Epithelial cell of proximal tubule (primary cell): ENCODE results near the gene MPIG6B. TPM values are rescaled to one million over a fixed set of nuclear protein-coding genes. Genes with fewer than 3 reads are reported as not detected.

Experiments
- DNase-seq: peaks from one replicate; pipeline ENCODE4 v3.0.0-alpha.2; 2011; ENCODE audit warnings: low read depth
- H3K4me3 ChIP-seq: 2 replicates; pipeline ENCODE4 v1.5.1; 2011; ENCODE audit warnings: low read depth, mild to moderate bottlenecking, low read length
- total RNA-seq: library from RNA; depleted of rRNA; stranded (reverse); fragments of >200 nt; gene quantifications from 2 replicates; pipeline ENCODE4 v1.2.3, GENCODE V29; 2015
- TF ChIP-seq, protein P1 (sequence below): conservative IDR thresholded peaks from 2 replicates; pipeline ENCODE4 v1.5.1; 2012; ENCODE audit warnings: low read depth, mild to moderate bottlenecking, low read length

Gene MPIG6B
- total RNA-seq, 1 donor from 2014 or later: not detected

DNA sequence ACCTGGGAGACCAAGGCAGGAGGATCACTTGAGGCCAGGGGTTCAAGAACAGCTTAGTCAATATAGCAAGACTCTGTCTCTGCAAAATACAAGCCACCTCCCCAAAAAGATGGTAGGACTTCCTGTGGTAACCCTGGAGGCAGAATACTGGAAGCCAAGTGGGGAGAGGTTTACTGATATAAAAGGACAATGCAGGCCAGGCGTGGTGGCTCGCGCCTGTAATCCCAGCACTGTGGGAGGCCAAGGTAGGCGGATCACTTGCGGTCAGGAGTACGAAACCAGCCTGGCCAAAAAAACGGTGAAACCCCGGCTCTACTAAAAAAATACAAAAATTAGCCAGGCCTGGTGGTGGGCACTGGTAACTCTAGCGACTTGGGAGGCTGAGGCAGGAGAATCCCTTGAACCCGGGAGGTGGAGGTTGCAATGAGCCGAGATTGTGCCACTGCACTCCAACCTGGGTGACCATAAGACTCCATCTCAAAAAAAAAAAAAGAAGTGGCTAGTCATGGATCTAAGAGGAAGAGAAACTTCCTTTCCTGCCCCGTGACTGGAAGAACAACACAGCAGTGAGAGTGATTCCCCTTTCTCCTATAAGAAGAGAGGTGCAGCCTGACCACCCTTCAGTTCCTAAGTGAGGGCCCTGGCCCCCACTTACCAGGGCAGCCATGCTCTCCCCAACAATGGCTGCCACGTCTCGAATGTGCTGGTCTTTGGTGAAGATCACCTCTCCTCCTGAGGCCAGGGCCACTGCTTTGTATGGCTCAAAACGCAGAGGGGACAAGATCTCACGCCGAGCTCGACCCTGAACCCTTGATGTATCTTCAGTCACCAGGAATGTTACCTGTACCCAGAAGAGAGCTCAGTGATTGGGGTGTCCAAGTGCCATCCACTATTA, 45.4 kb downstream of the MPIG6B start:
- TF ChIP-seq, protein P1, sequence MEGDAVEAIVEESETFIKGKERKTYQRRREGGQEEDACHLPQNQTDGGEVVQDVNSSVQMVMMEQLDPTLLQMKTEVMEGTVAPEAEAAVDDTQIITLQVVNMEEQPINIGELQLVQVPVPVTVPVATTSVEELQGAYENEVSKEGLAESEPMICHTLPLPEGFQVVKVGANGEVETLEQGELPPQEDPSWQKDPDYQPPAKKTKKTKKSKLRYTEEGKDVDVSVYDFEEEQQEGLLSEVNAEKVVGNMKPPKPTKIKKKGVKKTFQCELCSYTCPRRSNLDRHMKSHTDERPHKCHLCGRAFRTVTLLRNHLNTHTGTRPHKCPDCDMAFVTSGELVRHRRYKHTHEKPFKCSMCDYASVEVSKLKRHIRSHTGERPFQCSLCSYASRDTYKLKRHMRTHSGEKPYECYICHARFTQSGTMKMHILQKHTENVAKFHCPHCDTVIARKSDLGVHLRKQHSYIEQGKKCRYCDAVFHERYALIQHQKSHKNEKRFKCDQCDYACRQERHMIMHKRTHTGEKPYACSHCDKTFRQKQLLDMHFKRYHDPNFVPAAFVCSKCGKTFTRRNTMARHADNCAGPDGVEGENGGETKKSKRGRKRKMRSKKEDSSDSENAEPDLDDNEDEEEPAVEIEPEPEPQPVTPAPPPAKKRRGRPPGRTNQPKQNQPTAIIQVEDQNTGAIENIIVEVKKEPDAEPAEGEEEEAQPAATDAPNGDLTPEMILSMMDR: no peak
- no peak overlapping the region for H3K4me3 ChIP-seq
- no peak for DNase-seq

DNA sequence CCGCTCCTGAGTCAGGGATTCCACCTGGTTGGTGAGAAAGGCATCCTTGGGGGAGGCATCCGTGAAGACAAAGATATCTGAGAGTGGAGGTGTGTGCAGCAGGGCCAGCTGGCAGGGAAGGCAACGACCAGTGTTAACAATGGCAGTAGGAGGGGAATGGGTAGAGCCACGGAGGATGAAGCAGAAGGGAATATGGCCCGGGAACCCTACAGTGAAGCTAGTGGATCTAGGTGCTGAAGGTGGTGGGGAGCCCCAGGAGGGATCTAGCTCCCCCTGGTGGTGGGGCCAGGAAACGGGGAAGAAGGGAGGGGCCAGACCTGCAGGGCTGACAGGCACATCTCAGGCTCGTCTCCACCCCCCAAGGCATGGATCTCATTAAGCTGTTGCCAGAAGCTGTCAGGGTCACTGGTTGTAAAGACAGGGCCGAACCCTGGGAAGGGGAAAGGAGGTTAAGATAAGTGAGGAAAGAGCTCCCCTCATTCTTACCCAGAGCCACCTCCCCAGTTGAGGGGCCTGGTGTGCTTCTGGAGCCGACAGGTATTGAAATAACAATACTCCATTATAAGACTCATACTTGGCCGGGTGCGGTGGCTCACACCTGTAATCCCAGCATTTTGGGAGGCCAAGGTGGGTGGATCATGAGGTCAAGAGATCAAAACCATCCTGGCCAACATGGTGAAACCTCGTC, 46.7 kb downstream of the MPIG6B start:
- TF ChIP-seq, protein P1: peak; percentile 91
- H3K4me3 ChIP-seq: no peak overlapping the region
- no peak for DNase-seq

DNA sequence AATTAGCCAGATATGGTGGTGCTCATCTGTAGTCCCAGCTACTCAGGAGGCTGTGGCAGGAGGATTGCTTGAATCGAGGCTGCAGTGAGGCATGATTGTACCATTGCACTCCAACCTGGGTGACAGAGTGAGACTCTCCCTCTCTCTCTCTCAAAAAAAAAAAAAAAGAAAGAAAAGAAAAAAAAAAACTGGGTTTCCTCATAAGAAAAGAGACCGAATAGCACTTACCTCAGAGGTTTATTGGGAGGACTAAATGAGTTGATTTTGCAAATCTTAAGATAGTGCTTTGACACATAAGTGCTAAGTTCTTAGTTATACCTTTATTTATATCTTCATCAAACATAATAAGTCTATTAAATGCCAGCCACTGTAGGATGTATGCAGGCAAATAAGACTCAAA, 47.7 kb downstream of the MPIG6B start:
- TF ChIP-seq, protein P1: no peak
- no peak for DNase-seq
- no peak overlapping the region for H3K4me3 ChIP-seq

DNA sequence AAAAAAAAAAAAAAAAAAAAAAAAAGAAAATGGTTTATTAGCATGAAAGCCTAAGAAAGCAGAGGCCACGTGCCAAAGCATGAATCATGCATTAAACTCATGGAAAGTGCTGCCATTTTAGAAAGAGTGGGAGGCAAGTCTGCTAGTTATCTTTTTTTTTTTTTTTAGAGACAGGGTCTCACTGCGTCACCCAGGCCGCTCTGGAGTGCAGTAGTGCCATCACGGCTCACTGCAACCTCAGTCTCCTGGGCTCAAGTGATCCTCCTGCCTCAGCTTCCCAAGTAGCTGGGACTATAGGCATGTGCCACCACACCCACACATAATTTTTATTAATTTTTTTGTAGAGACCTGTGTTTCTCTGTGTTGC, 48.8 kb downstream of the MPIG6B start:
- TF ChIP-seq, protein P1: no peak
- H3K4me3 ChIP-seq: no peak overlapping the region
- DNase-seq: no peak

DNA sequence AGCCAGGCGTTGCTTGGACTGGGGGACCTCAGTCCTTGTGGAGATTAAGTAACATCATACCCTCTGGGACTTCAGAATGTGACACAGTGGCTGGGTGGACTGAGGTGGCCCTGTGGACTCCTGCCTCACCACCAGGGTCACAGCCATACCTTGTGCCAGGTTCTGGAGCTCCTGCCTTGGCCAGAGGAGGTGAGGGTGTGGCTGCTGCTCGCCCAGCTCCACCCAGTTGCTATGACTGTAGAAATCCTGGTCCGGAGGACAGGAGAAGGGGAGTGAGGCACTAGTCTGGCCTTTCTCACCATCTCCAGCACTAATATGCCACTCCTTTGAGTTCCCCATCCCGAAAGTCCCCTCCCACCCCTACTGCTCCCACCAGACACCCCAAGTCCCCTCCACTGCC, 52.0 kb downstream of the MPIG6B start:
- no peak overlapping the region for H3K4me3 ChIP-seq
- no peak for DNase-seq
- TF ChIP-seq, protein P1: no peak

DNA sequence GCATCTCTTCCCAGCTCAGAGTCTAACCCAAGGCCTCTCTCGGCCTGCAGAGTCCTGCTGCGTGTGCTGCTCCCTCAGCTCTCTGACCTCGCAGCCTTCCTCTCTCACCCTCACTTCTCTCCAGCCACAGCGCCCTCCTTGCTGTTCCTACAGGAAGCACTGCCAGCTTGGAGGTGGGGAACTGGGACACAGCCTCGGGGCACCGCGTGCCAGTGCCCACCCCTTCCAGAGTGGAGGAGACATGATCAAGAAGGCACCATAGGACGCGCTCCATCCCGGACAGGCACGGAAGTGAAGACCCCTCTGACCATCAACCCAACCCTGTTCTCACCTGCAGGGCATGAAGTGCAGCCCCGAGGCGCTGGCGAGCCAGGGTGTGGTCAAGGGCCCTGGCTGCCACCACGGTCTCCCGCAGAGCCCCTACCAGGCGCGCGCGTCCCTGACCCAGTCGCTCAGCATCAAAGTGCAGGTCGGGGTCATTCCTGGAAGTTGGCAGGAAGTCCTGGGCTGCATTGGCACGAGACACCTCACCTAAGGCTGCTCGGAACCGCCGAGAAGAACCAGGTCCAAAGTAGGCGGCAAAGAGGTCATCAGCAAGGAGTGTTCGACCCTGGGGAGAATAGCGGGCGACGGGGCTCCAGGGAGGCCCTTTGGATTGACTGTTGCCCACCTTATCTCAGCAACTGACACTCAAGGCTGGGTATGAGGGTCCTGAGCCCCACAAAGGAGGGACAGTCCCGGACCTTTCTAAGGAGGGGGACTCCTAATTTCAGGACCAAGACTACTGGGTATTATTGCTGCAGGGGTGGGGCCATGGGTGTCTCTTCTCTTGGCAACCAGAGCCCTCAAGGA, 52.7 kb downstream of the MPIG6B start:
- TF ChIP-seq, protein P1: no peak
- DNase-seq: no peak
- no peak overlapping the region for H3K4me3 ChIP-seq

Other genes with a start within 250 kb of the MPIG6B start
- 13.0 and 40.9 TPM in 2 replicates for gene MICB, start 225.2 kb upstream of the MPIG6B start, total RNA-seq
- not detected in 2 replicates for gene MCCD1, start 194.4 kb upstream of the MPIG6B start, total RNA-seq
- 304 and 669 TPM in 2 replicates for gene DDX39B, start 181.4 kb upstream of the MPIG6B start, total RNA-seq
- 0.14 and 0.52 TPM in 2 replicates for gene ATP6V1G2, start 176.8 kb upstream of the MPIG6B start, total RNA-seq
- gene NFKBIL1, start 175.8 kb upstream of the MPIG6B start, total RNA-seq: 11.8 and 17.8 TPM in 2 replicates
- not detected in 2 replicates for gene LTA, start 151.1 kb upstream of the MPIG6B start, total RNA-seq
- 13.9 and 14.2 TPM in 2 replicates for gene TNF, start 147.8 kb upstream of the MPIG6B start, total RNA-seq
- gene LTB, start 140.9 kb upstream of the MPIG6B start, total RNA-seq: 12.0 and 50.8 TPM in 2 replicates
- not detected in 2 replicates for gene LST1, start 137.1 kb upstream of the MPIG6B start, total RNA-seq
- gene NCR3, start 130.4 kb upstream of the MPIG6B start, total RNA-seq: not detected in 2 replicates
- gene AIF1, start 108.1 kb upstream of the MPIG6B start, total RNA-seq: not detected in 2 replicates
- 81.2 and 93.0 TPM in 2 replicates for gene PRRC2A, start 102.7 kb upstream of the MPIG6B start, total RNA-seq
- 307 and 331 TPM in 2 replicates for gene BAG6, start 70.7 kb upstream of the MPIG6B start, total RNA-seq
- gene APOM, start 67.5 kb upstream of the MPIG6B start, total RNA-seq: 0.72 and 0.81 TPM in 2 replicates
- gene C6orf47, start 62.6 kb upstream of the MPIG6B start, total RNA-seq: 17.2 and 19.3 TPM in 2 replicates
- 16.0 and 32.9 TPM in 2 replicates for gene GPANK1, start 58.4 kb upstream of the MPIG6B start, total RNA-seq
- gene CSNK2B, start 57.3 kb upstream of the MPIG6B start, total RNA-seq: 313 and 435 TPM in 2 replicates
- gene LY6G5B, start 53.4 kb upstream of the MPIG6B start, total RNA-seq: 1.1 and 4.0 TPM in 2 replicates
- gene LY6G5C, start 42.3 kb upstream of the MPIG6B start, total RNA-seq: 0.94 and 1.1 TPM in 2 replicates
- gene ABHD16A, start 20.0 kb upstream of the MPIG6B start, total RNA-seq: 25.4 and 35.6 TPM in 2 replicates
- not detected in 2 replicates for gene LY6G6F, start 16.5 kb upstream of the MPIG6B start, total RNA-seq
- not detected in 2 replicates for gene LY6G6D, start 8.0 kb upstream of the MPIG6B start, total RNA-seq
- not detected in 2 replicates for gene LY6G6C, start 1.6 kb upstream of the MPIG6B start, total RNA-seq
- 61.1 and 87.2 TPM in 2 replicates for gene DDAH2, start 5.9 kb downstream of the MPIG6B start, total RNA-seq
- 938 and 1,262 TPM in 2 replicates for gene CLIC1, start 13.2 kb downstream of the MPIG6B start, total RNA-seq
- gene MSH5, start 16.6 kb downstream of the MPIG6B start, total RNA-seq: 18.4 and 30.4 TPM in 2 replicates
- 0.94 and 4.4 TPM in 2 replicates for gene SAPCD1, start 39.3 kb downstream of the MPIG6B start, total RNA-seq
- gene VWA7, start 54.0 kb downstream of the MPIG6B start, total RNA-seq: 0.65 and 2.2 TPM in 2 replicates
- gene VARS1, start 72.4 kb downstream of the MPIG6B start, total RNA-seq: 113 and 166 TPM in 2 replicates
- 112 and 157 TPM in 2 replicates for gene LSM2, start 83.6 kb downstream of the MPIG6B start, total RNA-seq
- 0.29 and 0.35 TPM in 2 replicates for gene HSPA1L, start 91.9 kb downstream of the MPIG6B start, total RNA-seq
- 116 and 139 TPM in 2 replicates for gene HSPA1A, start 92.2 kb downstream of the MPIG6B start, total RNA-seq
- gene HSPA1B, start 104.4 kb downstream of the MPIG6B start, total RNA-seq: 58.4 and 136 TPM in 2 replicates
- 65.2 and 68.6 TPM in 2 replicates for gene NEU1, start 139.4 kb downstream of the MPIG6B start, total RNA-seq
- 12.4 and 24.0 TPM in 2 replicates for gene SLC44A4, start 155.6 kb downstream of the MPIG6B start, total RNA-seq
- gene EHMT2, start 174.3 kb downstream of the MPIG6B start, total RNA-seq: 44.0 and 54.6 TPM in 2 replicates
- 1.5 TPM in 2 replicates for gene ZBTB12, start 178.7 kb downstream of the MPIG6B start, total RNA-seq
- not detected in 2 replicates for gene C2, start 204.3 kb downstream of the MPIG6B start, total RNA-seq
- 0.81 and 2.2 TPM in 2 replicates for gene CFB, start 222.7 kb downstream of the MPIG6B start, total RNA-seq
- gene NELFE, start 235.6 kb downstream of the MPIG6B start, total RNA-seq: 113 and 132 TPM in 2 replicates
- 42.0 and 51.9 TPM in 2 replicates for gene SKIC2, start 235.8 kb downstream of the MPIG6B start, total RNA-seq
- 20.0 and 20.9 TPM in 2 replicates for gene DXO, start 248.8 kb downstream of the MPIG6B start, total RNA-seq